ENCODE data around the gene SPATA7. TPM values are rescaled to one million over a fixed set of nuclear protein-coding genes. Genes with fewer than 3 reads are reported as not detected.

Gene SPATA7
- total RNA-seq, 2 experiments from 2014 or later = 1.2 to 1.3 TPM

DNA sequence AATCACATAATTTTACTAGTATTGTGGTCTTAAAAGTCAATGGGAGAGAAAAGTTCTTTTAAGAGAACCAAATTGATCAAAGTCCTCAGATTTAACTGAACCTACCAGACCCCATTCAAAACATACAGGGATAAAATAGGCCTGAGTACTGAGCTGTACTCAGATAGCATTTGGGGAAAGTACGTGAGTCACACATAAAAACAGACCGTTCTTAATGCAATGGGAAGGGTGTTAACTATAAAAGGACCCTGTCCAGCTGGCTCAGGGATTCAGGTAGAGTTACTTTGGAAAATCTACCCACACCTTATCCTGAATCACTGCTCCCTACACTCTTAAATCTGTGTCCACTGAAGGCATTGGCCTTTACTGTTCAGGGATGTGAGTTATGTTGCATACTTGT is 91.4 kb downstream of the SPATA7 start:
- H3K27ac ChIP-seq (ENCODE audit: low read depth in 1 of 2, low read length in 2 of 2) = no peak overlapping the region
- no peaks in the 10 kb centered on the region for H3K27me3 ChIP-seq (ENCODE audit: control insufficient read depth in 1 of 2, insufficient read depth in 2 of 2, low read length in 2 of 2)
- TF ChIP-seq, protein P1, sequence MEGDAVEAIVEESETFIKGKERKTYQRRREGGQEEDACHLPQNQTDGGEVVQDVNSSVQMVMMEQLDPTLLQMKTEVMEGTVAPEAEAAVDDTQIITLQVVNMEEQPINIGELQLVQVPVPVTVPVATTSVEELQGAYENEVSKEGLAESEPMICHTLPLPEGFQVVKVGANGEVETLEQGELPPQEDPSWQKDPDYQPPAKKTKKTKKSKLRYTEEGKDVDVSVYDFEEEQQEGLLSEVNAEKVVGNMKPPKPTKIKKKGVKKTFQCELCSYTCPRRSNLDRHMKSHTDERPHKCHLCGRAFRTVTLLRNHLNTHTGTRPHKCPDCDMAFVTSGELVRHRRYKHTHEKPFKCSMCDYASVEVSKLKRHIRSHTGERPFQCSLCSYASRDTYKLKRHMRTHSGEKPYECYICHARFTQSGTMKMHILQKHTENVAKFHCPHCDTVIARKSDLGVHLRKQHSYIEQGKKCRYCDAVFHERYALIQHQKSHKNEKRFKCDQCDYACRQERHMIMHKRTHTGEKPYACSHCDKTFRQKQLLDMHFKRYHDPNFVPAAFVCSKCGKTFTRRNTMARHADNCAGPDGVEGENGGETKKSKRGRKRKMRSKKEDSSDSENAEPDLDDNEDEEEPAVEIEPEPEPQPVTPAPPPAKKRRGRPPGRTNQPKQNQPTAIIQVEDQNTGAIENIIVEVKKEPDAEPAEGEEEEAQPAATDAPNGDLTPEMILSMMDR (IDR thresholded peaks at IDR 0.05) = no peak
- peaks cover 0 to 6% of the 10 kb centered on the region in 2 experiments for H3K9me3 ChIP-seq (ENCODE audit: control insufficient read depth in 1 of 2, insufficient read depth in 1 of 2, low read length in 2 of 2)
- Mint-ChIP-seq H3K4me1 (ENCODE audit: low read depth) (no peaks in the 10 kb centered on the region), H3K27me3 (peaks cover 16% of the 10 kb centered on the region), H3K36me3 (ENCODE audit: low read depth) (no peaks in the 10 kb centered on the region), H3K9me3 (no peaks in the 10 kb centered on the region), H3K27ac (no peak overlapping the region), H3K4me3 (no peak overlapping the region)
- ATAC-seq (ENCODE audit: poor library complexity) (no peak), DNase-seq (no peak)
- no peak overlapping the region for H3K4me3 ChIP-seq (ENCODE audit: low read length)
- intact Hi-C loops (cut with DNase I, micrococcal nuclease) = no loop called here
- no peaks in the 10 kb centered on the region for H3K4me1 ChIP-seq (ENCODE audit: insufficient read depth, low read length)
- ChIA-PET CTCF (no interaction called here), POLR2A (no interaction called here)
- no peaks in the 10 kb centered on the region for H3K36me3 ChIP-seq (ENCODE audit: insufficient read depth, low read length)

DNA sequence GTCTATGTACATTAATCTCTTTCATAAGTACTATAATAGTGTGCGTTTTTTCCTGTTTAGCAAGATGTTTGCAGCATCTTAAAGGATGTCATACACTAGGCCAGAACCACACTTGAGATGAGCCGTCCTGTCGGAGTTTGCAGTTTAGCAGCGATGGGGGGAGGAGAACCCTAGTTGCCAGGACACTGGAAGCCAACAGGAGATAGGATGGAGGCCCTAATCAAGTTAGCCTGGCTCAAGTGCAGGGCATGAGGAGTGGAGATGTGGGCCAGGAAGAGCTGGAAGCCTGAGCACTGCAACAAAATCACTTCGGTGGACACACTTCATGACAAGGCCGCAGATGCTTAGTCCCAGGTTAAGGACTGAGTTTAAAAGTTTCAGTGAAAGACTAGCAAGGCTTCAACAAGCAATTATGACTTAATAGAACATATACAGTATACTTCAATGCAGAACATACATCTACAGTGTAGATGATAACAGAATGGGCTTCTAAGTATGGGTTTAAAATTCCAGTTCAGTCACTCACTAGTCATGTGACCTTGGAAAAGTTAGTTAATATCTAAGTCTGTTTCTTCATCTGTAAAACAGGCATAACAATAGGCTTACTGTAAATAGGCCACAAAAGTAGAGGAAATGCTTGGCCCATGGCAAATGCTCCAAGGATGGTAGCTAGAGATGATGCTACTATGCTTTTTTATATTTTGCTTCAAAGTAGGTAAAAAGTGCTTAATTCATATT is 92.2 kb downstream of the SPATA7 start:
- H3K36me3 Mint-ChIP-seq (ENCODE audit: low read depth) = no peaks in the 10 kb centered on the region
- DNase-seq = no peak
- ChIA-PET POLR2A (no interaction called here), CTCF (no interaction called here)
- no peak overlapping the region for H3K27ac Mint-ChIP-seq
- TF ChIP-seq, protein P1 (IDR thresholded peaks at IDR 0.05) = no peak
- Histone ChIP-seq H3K9me3 (ENCODE audit: control insufficient read depth in 1 of 2, insufficient read depth in 1 of 2, low read length in 2 of 2) (peaks cover 0 to 6% of the 10 kb centered on the region in 2 experiments), H3K4me3 (ENCODE audit: low read length) (no peak overlapping the region), H3K27ac (ENCODE audit: low read depth in 1 of 2, low read length in 2 of 2) (no peak overlapping the region), H3K27me3 (ENCODE audit: control insufficient read depth in 1 of 2, insufficient read depth in 2 of 2, low read length in 2 of 2) (no peaks in the 10 kb centered on the region), H3K4me1 (ENCODE audit: insufficient read depth, low read length) (no peaks in the 10 kb centered on the region), H3K36me3 (ENCODE audit: insufficient read depth, low read length) (no peaks in the 10 kb centered on the region)
- H3K4me3 Mint-ChIP-seq = no peak overlapping the region
- peaks cover 25% of the 10 kb centered on the region for H3K27me3 Mint-ChIP-seq
- no peak for ATAC-seq (ENCODE audit: poor library complexity)
- no peaks in the 10 kb centered on the region for H3K4me1 Mint-ChIP-seq (ENCODE audit: low read depth)
- intact Hi-C loops (cut with DNase I, micrococcal nuclease) = no loop called here
- H3K9me3 Mint-ChIP-seq = no peaks in the 10 kb centered on the region

DNA sequence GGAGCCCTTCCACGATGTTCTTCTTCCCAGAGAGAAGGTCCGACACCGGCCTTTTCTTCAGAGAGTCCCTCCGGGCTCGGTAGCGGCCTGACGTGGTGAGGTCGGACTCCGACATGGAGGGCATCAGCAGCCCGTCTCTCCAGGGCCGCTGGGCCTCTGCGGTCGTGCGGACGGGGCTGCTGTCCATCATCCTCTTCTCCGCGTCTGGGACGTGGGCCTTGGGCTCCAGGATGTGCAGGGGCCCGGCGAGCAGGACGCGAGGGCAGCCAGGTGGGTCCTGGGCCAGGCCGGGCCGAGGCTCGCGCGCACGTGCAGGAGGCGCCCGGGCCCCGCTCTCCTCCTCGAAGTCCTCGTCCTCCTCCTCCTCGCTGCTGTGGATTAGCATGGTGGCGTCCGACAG is 93.5 kb downstream of the SPATA7 start:
- DNase-seq = no peak
- no peak overlapping the region for H3K27ac ChIP-seq (ENCODE audit: low read depth in 1 of 2, low read length in 2 of 2)
- H3K9me3 ChIP-seq (ENCODE audit: control insufficient read depth in 1 of 2, insufficient read depth in 1 of 2, low read length in 2 of 2) = peaks cover 0 to 6% of the 10 kb centered on the region in 2 experiments
- intact Hi-C loops (cut with DNase I, micrococcal nuclease) = no loop called here
- POLR2A ChIA-PET = no interaction called here
- CTCF ChIA-PET = no interaction called here
- H3K4me1 ChIP-seq (ENCODE audit: insufficient read depth, low read length) = no peaks in the 10 kb centered on the region
- ATAC-seq (ENCODE audit: poor library complexity) = no peak
- TF ChIP-seq, protein P1 (IDR thresholded peaks at IDR 0.05) = no peak
- H3K27ac Mint-ChIP-seq = no peak overlapping the region
- H3K27me3 Mint-ChIP-seq = peaks cover 33% of the 10 kb centered on the region
- H3K36me3 ChIP-seq (ENCODE audit: insufficient read depth, low read length) = no peaks in the 10 kb centered on the region
- peaks cover 0 to 4% of the 10 kb centered on the region in 2 experiments for H3K27me3 ChIP-seq (ENCODE audit: control insufficient read depth in 1 of 2, insufficient read depth in 2 of 2, low read length in 2 of 2)
- H3K4me3 Mint-ChIP-seq = no peak overlapping the region
- H3K4me3 ChIP-seq (ENCODE audit: low read length) = no peak overlapping the region
- H3K36me3 Mint-ChIP-seq (ENCODE audit: low read depth) = no peaks in the 10 kb centered on the region
- H3K4me1 Mint-ChIP-seq (ENCODE audit: low read depth) = no peaks in the 10 kb centered on the region
- H3K9me3 Mint-ChIP-seq = no peaks in the 10 kb centered on the region

Data from CD4-positive, alpha-beta T cell (primary cell).